DND-41 (cell line): ENCODE measurements around the gene NPY1R.

Experiments used
- CTCF ChIP-seq: IDR thresholded peaks from 2 replicates; pipeline ENCODE4 v1.5.1; 2012; ENCODE audit warnings: borderline replicate concordance, low read length, moderate library complexity, mild to moderate bottlenecking; ENCODE audit not compliant: poor library complexity, severe bottlenecking; ENCODE audit errors: extremely low read depth
- EZH2 ChIP-seq: IDR thresholded peaks from 3 replicates; pipeline ENCODE4 v1.6.1; 2012; ENCODE audit warnings: borderline replicate concordance, low read depth, mild to moderate bottlenecking, moderate library complexity, low read length, inconsistent platforms; ENCODE audit not compliant: severe bottlenecking

DNA sequence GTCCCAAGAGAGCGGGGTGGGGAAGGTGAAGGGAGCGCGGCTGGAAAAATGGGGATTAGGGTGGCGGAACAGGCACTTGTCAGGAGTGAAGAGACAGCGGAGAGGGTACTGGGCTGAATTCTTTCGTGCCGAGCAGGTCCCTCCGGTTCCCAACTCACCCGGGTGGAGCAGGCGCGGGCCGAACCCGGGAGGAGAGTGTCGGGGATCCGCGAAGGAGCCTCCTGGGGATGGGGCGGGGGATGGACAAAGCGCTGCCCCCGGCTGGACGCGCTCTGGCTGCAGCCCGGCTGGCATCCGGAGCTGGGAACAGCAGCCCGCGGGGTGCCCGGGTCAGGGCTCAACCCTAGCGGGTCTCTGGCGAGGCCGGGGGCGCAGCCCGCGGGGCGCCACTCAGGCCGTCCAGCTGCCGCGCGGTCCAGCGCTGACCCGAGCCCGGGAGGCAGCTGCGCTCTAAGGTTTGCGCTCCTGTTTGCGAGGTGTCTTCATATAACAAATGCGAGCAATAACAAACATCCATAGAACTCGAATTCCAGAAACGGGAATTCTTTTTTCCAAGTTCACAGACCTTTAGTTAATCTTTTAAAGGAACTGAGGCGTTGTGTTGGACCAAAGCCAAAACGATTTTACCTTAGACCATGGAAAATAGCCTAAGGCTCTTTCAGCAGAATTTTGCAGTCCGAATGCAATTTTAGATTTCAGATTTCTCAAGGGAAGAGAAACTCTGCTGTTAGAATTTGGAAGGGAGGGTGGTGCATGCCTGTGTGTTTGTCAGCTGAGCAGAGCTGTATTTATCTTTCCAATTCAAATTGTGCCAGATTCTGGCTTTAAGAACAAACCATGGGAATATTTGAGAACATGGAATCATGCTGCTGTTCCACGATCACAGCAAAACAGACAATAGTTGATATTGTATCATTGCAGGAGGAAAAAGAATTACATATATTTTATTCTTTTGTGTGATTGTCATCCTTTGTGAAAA is 12.0 kb upstream of the NPY1R start:
- TF ChIP-seq CTCF, result no peak
- TF ChIP-seq EZH2, result no peak
